Hippocampal formation (tissue), 2 donors: Measurements from ENCODE around the gene SNN.

Source experiments
- DNase-seq, 2 donors: peaks; one replicate each; lab custom pipeline; 2025; lab: John Stamatoyannopoulos, UW

The SNN gene

GRCh38 chr16:11667221-11667823 is 933 bp upstream of the SNN start:
- no peak for DNase-seq

GRCh38 chr16:11668623-11669379 is 546 bp downstream of the SNN start:
- no peak for DNase-seq

DNA sequence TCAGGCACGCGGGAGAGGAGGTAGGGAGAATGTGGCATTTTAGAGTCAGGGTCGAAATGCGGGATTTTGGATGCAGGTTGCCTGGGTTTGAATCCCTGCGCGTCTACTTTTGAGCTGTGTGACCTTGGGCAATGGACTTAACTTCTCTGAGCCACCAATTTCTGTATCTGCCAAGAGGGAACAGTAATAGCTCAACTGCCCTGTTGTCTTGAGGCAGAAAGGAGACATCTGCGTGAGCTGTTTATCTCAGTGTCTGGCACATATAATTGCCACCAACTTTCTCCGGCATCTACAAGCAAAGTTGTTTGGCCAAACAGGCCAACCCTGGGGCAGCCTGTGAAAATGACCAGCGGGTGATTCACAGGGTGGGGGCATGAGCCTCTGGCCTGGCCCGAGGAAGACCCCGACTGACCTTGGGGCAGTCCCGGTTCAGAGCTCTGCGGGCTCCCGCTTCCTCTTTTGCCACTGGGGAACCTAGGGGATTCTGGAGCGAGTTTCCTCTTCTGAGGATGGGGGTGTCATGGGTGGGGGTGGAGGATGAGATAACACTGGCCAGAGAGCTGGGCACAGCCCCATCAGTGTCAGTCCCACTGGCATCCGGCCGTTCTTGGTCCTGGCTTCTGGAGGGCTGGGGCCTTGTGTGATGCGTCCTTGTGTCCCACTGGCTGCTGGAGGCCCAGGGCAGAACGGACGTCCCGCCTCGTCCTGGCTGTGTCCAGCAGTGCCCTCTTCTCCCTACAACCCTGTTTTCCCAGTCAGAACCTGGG is 1.3 kb downstream of the SNN start:
- peak in 1 of 2 donors; percentile 54 for DNase-seq

DNA sequence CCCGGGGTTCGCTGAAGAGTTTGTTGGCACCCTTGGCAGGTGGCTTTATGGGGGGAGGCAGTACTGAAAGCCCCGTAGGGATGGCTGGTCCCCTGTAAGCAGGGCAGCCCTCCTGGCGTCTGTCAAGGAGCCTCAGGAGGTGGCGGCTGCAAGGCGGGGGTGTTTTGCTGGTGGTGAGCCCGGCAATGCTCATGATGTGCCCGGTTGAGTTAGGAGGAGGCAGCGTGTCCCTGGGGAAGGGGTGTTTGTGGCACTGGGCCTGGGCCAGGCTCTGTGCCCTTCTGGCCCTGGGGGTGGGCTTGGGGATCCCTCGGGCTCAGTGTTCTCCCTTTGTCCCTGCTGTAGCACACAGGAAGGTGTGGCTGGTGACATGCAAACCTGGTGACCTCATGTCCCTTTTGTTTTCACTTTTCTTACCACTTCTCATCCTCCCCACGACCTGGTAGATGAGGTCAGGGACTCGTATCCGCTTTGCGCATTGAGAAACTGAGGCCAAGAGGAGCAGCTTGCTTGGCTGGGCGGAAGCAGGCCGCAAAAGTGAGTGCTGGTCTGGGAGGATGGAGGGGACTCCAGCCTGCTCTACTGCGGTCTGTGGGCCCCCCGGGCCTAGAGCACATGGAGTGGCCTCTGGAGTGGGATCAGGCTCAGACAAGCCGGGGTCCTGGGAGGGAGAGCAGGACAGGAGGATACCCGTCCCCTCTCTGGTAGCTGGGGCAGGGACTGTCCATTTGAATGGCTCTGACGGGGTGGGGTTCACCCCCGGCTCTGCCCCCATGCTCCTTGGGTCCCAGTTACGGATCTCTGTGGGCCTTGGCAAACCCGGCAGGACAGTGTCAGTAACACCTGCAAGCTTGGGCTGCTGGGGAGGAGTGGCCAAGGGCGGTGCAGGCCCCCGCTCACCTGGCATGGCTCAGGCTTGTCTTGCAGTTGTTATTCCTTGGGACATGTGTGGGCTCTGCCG is 2.2 kb downstream of the SNN start:
- no peak for DNase-seq

DNA sequence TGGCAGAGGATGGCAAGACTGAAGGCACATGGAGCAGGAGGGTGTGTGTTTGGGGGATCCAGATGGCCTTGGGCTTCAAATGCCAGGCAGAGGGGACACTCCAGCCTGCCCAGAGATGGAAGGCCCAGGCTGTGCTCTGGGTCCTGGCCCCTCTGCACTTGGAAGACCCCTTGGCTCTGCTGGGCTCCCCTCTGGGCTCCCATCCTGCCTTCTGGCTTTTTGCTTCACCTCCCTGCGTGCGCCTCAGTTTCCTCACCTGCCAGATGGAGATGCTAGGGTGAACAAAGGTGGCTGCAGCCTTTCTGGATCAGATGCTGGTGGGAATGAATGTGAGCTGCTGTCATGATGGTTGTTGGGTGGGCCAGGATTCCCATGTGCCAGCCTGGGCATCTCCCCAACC is 3.0 kb downstream of the SNN start:
- no peak for DNase-seq

DNA sequence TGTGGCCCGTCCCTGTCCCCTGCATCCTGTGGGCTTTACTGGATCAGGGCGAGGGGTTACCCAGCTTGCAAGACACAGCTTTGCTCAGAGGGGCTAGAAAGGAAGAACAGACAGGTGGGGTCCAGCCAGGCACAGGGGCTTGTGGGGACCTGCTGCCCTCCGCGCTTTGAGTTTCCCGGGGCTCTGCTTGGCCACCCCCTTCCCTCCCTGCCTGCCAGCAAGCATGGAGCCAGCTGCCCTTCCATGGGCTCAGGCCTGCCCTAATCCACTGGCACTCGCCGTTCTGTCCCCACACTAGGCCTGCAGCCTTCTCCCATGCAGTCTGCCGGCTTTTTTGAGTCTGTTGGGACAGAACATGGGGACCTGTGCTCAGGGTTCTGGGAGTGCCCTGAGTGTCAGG is 3.4 kb downstream of the SNN start:
- no peak for DNase-seq

- DNase-seq = no peak
Measured at GRCh38 chr16:11672206-11673090, 4.2 kb downstream of the SNN start.

DNA sequence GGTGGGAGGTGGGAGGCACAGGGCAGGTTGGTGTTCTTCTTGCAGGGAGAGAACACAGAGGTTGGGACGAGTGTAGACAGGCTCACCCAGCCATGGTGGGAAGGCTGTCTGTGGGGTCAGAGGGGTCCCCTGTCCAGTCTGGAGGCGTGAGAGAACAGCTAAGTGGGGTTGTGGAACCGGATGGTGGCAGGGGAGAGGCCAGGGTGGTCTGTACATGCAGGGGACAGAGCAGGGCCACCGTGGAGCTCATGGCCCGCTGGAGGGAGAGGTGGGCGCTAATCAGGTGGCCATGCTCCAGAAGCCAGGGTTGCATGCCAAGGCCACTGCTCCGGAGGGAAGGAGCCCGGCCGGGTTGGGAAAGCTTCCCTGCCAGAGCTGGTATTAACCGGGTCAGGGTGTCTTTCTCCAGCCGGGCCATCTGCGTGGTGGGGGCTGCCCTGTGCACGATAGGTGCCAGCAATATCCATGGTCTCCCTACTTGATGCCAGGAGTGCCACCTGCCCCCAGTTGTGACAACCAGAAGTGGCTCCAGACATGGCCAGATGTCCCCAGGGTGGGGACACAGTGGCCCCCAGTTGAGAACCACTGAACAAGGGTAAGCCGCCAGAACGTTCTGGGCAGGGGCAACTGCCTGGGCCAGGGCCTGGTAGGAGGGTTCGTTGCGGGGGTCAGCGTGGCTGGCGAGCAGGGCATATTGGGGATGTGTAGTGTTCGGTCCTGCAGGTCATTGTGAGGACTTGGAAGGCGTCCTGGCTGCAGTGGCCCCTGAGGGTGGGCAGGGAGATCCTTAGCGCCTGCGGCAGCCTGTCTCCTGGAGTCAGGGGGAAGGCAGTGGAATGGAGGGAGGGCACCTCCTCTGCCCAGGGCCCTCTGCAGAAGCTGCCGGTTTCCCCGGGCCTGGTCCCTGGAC is 5.1 kb downstream of the SNN start:
- no peak for DNase-seq

DNA sequence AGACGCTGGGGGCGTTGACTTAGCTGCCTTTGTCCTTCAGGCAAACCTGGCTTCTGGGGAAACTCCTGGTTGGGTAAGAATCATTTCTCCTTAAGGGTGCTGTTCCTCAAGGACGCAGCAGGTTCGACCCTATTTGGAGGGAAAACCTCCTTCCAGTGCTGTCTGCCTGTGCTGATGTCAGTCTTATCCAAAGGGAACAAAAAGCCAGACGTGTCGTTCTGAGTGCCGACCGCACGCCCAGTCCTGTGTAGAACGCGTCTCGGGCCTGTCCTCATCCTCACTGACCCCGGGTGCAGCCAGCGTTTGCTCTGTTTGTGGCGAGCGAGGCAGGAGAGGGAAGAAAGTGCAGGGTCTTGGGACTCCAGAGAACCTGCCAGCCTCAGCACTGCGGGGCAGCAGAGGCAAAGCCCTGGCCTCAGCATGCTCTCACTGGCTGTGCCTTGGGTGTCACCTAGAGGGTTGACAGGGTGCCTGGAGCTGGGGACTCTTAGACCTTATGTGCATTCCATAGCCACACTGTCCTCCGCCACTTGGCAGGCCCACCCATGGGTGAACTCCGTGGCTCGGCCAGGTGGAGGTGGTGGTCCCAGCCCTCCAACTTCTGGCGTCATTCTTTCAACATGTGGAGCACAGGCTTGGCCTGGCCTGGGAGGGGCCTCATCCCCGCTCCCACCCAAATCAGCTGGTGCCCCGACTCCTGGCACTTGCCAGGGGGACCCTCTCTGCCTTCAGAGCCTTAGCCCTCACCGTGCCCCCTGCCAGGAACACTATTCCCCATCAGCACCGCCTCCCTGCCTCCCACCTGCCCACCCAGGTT is 6.0 kb downstream of the SNN start:
- DNase-seq = no peak

DNA sequence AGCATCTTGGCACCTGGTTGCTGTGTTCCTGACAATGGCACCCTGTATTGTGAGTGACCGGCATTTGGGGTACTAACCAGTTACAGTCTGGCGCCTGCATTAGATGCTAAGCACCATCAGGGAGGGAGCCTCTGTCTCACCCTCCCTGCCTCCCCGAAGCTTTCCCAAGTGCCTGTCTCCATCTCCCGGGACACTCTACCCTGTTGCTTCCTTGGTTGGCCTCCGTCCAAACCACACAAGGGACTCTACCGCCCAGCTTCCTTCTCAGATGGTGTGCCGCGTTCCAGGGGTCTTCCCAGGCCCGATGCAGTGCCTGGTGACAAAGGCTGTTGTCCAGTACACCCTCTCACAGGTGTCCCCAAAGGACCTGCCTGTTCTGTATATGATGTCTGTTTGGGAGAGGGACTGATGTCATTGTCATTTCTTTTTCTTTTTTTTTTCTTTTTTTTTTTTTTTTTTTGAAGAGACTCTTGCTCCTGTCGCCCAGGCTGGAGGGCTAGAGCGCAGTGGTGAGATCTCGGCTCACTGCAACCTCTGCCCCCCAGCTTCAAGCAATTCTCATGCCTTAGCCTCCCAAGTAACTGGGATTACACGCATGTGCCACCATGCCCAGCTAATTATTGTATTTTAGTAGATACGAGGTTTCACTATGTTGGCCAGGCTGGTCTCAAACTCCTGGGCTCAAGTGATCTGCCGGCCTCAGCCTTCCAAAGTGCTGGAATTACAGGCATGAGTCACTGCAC is 6.7 kb downstream of the SNN start:
- no peak for DNase-seq

- no peak for DNase-seq
Measured at GRCh38 chr16:11675561-11676511, 7.6 kb downstream of the SNN start.

- no peak for DNase-seq
Measured at GRCh38 chr16:11676799-11677198, 8.5 kb downstream of the SNN start.

DNA sequence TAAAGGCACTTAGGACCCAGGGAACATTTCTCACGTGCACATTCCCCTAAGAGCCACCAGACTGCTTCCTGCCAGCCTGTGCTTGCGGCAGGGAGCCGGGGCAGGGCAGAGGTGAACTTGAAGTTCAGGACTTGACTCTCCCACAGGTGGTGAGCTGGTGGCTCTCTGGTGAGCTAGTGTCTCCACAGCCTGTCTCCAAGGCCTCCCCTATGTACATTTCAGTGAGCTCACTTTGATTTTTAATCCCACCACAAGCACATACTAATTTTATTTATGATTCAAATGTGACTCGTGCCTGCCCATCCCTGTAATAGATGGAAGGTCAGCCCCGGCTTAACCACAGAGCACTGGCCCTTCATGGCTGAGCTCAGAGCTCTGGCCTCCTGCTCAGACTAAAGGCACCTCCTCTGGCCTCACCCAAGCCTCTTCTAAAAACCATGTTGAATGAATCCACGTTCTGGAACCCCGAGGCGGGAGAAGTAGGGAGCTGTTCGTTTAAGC is 9.2 kb downstream of the SNN start:
- DNase-seq = no peak

DNA sequence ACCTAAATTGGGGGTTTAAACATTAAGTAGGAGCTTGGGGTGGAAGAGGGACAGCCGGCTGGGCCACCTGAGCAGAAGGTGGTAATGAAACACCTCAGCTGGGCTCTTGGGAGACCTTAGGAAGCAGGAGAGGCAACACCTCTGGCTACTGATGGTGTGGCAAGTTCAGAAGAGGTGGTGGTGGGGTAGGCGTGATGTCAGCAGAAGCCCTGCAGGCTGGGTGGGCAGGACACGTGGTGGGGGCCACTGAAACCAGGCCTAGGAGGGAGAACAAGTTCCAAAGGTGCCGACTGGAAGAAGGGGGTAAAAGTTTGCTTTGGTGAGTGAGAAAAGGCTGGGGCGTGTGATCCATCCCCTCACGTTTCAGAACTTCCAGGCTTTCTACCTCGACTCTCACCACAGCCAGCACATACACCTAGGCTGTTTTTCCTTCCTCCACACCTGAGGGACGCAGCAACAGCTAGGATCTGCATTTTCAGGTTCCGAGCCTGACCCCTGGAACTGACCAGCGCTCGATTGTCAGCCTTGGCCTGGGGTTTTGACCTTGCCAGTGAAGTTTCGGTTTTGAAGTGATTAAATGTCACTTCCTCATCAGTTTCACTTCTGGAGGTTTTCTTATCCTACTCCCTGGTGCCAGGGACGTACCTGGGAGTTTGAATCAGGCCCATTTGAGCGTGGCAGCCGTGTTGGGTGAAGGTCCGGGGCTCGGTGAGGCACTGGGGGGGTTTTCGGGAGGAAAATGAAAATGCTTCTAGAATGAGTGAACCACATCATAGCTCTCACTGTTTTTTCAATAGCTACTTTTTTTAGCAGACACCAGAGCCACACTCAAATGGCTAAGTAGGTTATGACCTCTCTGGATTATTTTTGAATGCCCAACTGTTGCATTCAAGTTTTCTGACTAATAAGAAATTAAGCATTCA is 10.0 kb downstream of the SNN start:
- no peak for DNase-seq

GRCh38 chr16:11679250-11679649 is 11.0 kb downstream of the SNN start:
- no peak for DNase-seq
